IPS-18c (cell line): Measurements from ENCODE around the gene EFNA1.
A peak's percentile ranks its signal among the peaks of the same experiment; 100 is the strongest.

Experiments
- H3K4me3 ChIP-seq: 2 replicates; pipeline ENCODE4 v1.7.0; 2013; ENCODE audit warnings: low read depth, mild to moderate bottlenecking, low read length, moderate library complexity; ENCODE audit not compliant: insufficient read depth
- H3K9me3 ChIP-seq: one replicate; pipeline ENCODE4 v1.6.1; 2013; ENCODE audit warnings: mild to moderate bottlenecking, low read length, moderate library complexity; ENCODE audit not compliant: control insufficient read depth, insufficient read depth

The EFNA1 gene

DNA sequence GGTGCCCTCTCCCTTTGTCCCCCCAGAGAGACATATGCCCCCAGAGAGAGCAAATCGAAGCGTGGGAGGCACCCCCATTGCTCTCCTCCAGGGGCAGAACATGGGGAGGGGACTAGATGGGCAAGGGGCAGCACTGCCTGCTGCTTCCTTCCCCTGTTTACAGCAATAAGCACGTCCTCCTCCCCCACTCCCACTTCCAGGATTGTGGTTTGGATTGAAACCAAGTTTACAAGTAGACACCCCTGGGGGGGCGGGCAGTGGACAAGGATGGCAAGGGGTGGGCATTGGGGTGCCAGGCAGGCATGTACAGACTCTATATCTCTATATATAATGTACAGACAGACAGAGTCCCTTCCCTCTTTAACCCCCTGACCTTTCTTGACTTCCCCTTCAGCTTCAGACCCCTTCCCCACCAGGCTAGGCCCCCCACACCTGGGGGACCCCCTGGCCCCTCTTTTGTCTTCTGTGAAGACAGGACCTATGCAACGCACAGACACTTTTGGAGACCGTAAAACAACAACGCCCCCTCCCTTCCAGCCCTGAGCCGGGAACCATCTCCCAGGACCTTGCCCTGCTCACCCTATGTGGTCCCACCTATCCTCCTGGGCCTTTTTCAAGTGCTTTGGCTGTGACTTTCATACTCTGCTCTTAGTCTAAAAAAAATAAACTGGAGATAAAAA is 40.7 kb upstream of the EFNA1 start:
- no peak overlapping the region for H3K4me3 ChIP-seq

GRCh38 chr1:155091071-155092051 is 36.3 kb upstream of the EFNA1 start:
- H3K9me3 ChIP-seq, result no peaks in the 10 kb centered on the region
- 0 out of 2 replicates have a peak overlapping the region, but pooled peaks have one; percentile 1 for H3K4me3 ChIP-seq

More for the DNA sequence above, 40.7 kb upstream of the EFNA1 start:
- no peaks in the 10 kb centered on the region for H3K9me3 ChIP-seq

DNA sequence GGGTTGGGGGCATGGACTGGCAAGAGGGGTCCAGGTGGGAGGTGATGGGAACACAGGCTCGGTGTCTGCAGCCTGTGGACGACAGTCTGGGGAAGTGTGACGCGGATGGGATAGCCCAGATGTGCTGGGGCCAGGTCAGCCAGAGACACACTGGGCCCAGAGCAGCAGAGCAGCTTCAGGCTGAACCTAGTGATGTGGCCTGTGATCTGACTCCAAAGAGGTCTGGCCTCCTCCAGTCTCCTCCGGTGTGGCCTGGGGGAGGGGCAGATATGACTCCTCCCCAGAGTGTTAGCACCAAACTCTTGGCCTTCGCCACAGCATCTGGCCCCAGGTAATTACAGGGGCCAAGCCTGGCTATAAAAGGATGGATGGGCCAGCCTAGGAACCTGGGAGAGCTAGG is 35.5 kb upstream of the EFNA1 start:
- Histone ChIP-seq H3K9me3 (no peaks in the 10 kb centered on the region), H3K4me3 (no peak overlapping the region)

DNA sequence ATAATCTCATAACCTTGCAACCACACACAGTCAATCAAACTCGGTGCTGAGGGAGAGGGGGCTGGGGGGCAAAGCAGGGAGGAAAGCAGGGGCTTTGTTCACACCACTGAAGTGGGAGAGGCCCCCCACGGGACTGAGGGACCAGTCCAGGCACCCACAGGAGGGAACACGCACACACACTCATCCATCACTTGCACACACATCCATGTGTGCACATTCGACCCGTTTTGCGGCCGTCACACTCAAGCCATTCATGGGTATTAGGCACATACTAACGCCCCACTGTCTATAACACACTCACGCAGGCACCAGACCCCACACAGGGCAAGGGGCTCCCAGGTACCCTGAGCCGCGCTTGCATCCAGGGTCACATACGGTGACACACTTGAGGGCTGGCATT is 35.0 kb upstream of the EFNA1 start:
- H3K4me3 ChIP-seq, result no peak overlapping the region
- no peaks in the 10 kb centered on the region for H3K9me3 ChIP-seq

DNA sequence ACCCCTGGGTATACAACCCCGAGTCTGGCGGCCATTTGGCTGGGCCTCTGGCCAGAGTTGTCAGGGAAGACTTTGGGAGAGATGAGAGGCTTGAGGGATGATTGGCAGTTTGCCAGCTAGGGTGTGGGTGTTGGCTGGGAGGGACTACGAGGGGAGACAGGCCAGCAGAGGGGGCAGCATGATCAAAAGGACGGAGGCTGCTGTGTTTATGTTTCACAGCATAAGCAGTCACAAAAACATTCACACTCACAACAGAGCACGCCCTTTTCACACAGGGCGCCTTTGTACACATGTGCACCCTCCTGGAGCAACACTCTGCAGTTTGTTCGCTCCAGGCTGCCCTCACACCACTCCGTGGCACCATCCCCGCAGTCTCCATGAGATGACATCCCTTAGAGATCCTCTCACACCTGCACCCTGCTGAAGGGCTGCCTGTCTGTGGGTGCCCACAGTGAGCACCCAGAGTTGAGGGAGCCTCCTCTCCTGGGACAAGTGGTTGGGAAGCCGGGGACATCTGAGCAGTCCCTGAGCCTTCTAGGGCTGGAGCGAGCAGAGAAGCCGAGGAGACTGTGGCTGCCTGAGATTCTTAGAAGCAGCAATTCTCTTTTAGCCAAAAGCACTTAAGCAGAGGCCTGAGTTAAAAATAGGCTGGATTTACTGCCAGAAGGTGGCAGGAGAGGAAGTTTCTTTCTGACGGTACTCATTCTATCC is 33.6 kb upstream of the EFNA1 start:
- Histone ChIP-seq H3K9me3 (no peaks in the 10 kb centered on the region), H3K4me3 (no peak overlapping the region)

DNA sequence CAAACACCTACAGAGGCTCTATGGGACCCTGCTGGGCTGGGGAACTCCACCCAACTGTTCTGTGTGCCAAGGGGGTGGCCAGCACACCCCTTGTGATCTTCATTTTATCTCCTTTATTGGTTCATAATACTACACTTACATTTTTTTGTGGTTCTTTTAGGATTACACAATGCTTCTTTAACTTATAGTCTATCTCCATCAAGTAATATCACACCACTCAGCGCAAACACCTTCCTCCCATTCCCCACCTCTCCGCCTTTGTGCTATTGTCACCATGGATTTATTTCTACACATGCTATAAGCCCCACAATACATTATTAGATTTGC is 33.1 kb upstream of the EFNA1 start:
- no peaks in the 10 kb centered on the region for H3K9me3 ChIP-seq
- no peak overlapping the region for H3K4me3 ChIP-seq

GRCh38 chr1:155099331-155099730 is 28.3 kb upstream of the EFNA1 start:
- no peak overlapping the region for H3K4me3 ChIP-seq

GRCh38 chr1:155103325-155103724 is 24.4 kb upstream of the EFNA1 start:
- no peak overlapping the region for H3K4me3 ChIP-seq
- no peaks in the 10 kb centered on the region for H3K9me3 ChIP-seq

More at GRCh38 chr1:155099331-155099730, 28.3 kb upstream of the EFNA1 start:
- no peaks in the 10 kb centered on the region for H3K9me3 ChIP-seq

DNA sequence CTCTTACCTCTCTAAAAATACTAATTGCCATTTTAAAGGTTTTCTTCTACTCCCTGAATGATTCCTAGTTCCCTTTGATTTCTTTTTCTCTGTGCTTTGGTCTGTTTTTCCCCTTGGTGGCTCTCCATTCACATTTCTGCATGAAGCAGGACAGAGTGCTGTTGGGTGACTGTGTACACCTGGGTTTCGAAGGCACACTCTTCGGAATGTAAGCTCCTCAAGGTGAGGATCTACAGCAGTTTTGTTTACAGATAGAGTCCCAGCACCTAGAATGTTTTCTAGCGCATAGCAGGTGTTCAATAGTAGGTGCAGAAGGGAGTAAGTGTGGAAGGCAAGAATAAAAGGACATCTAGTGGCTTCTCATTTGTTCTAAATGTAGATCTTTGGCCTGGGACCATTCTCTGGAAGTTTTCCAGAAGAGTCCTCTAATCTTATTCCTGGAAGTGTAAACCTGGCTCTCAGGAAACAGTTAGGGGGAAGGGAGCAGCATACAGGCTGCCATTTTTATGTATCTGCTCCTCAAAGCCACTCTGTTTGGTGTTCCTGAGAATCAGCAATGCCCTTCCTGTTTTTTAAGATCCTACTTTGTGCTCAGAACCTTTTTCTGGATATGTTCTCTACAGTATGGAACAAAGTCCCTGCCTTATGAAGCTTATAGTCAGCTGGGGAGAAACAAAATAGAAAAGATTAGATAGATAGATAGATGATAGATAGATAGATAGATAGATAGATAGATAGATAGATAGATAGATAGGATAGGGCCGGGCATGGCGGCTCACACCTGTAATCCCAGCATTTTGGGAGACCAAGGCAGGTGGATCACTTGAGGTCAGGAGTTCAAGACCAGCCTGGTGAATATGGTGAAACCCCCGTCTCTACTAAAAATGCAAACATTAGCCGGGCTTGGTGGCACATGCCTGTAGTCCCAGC is 22.8 kb upstream of the EFNA1 start:
- H3K9me3 ChIP-seq, result no peaks in the 10 kb centered on the region
- H3K4me3 ChIP-seq, result no peak overlapping the region

- Histone ChIP-seq H3K4me3 (no peak overlapping the region), H3K9me3 (no peaks in the 10 kb centered on the region)
Observed at GRCh38 chr1:155105604-155106011, 22.1 kb upstream of the EFNA1 start.

GRCh38 chr1:155106862-155107261 is 20.8 kb upstream of the EFNA1 start:
- no peak overlapping the region for H3K4me3 ChIP-seq
- no peaks in the 10 kb centered on the region for H3K9me3 ChIP-seq

GRCh38 chr1:155107309-155108264 is 20.1 kb upstream of the EFNA1 start:
- H3K4me3 ChIP-seq, result no peak overlapping the region
- H3K9me3 ChIP-seq, result peaks cover 2% of the 10 kb centered on the region

DNA sequence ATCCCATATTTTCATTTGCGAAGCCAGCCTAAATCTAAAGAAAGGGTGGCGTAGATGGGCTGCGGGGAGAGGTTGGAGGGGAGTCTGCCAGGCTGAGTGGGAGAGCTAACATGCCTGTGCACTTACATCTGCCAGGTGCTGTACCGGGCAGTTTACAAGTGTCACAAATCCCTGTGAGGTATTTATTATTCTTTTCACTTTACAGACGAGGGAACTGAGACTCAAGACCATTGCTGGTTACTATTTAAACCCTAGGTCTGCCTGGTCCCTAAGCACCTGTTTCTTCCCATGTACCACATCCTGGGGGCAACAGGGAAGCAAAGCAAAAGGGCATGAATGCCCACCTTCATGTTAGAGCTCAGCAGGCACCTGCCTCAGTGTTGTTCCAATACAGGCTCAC is 19.4 kb upstream of the EFNA1 start:
- H3K9me3 ChIP-seq, result peaks cover 2% of the 10 kb centered on the region
- no peak overlapping the region for H3K4me3 ChIP-seq

- Histone ChIP-seq H3K9me3 (peaks cover 2% of the 10 kb centered on the region), H3K4me3 (no peak overlapping the region)
Observed at GRCh38 chr1:155110381-155110780, 17.3 kb upstream of the EFNA1 start.

DNA sequence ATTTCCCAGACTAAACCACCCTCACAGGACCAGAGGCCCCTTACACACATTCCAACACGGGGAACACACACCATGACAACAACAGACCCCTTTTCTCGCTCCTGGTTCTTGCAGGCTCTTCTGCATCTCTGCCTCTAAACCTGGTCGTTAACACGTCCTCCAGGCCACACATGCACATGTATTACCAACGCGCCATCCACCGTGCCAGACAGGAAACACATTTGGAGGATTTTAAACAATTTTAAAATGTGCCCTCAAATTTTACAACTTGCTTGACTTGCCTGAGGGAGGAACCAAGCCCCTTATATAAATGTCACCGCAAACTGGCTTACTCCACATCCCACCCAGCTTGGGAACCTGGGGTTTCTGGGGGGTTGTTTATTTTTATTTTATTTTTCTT is 16.9 kb upstream of the EFNA1 start:
- no peak overlapping the region for H3K4me3 ChIP-seq
- peaks cover 2% of the 10 kb centered on the region for H3K9me3 ChIP-seq

- Histone ChIP-seq H3K9me3 (peaks cover 2% of the 10 kb centered on the region), H3K4me3 (no peak overlapping the region)
Observed at GRCh38 chr1:155113450-155113980, 14.2 kb upstream of the EFNA1 start.
